IMR-90 (cell line): ENCODE measurements around the gene GGACT.

ENCODE experiments used
- BHLHE40 ChIP-seq: fragments of 150-350 bp; IDR thresholded peaks from 2 replicates; pipeline ENCODE4 v1.6.1; 2016; ENCODE audit warnings: mild to moderate bottlenecking, low read depth, low read length
- CEBPB ChIP-seq: IDR thresholded peaks from 2 replicates; pipeline ENCODE4 v1.6.1; 2012; ENCODE audit warnings: low read depth, low read length, improper control_type of control experiment
- CHD1 ChIP-seq: IDR thresholded peaks from 2 replicates; pipeline ENCODE4 v1.6.1; 2012; ENCODE audit warnings: low read depth, low read length, improper control_type of control experiment
- CTCF ChIP-seq: conservative IDR thresholded peaks from 2 replicates; pipeline ENCODE4 v1.5.1; 2012; ENCODE audit warnings: mild to moderate bottlenecking, low read depth, low read length, improper control_type of control experiment
- FOS ChIP-seq: fragments of 150-350 bp; IDR thresholded peaks from 2 replicates; pipeline ENCODE4 v1.6.1; 2016; ENCODE audit warnings: low read depth, low read length
- MAZ ChIP-seq: IDR thresholded peaks from 2 replicates; pipeline ENCODE4 v1.6.1; 2012; ENCODE audit warnings: low read depth, mild to moderate bottlenecking, low read length, improper control_type of control experiment, moderate library complexity, borderline replicate concordance
- POLR2A ChIP-seq: IDR thresholded peaks from 2 replicates; pipeline ENCODE4 v1.6.1; 2012; ENCODE audit warnings: mild to moderate bottlenecking, low read depth, low read length
- RCOR1 ChIP-seq: IDR thresholded peaks from 2 replicates; pipeline ENCODE4 v1.6.1; 2012; ENCODE audit warnings: mild to moderate bottlenecking, low read length, improper control_type of control experiment; ENCODE audit not compliant: insufficient replicate concordance
- RFX5 ChIP-seq: IDR thresholded peaks from 2 replicates; pipeline ENCODE4 v1.8.0; 2012; ENCODE audit warnings: low read depth, mild to moderate bottlenecking, low read length, moderate library complexity
- TF ChIP-seq, protein P1 (sequence below): fragments of 150-350 bp; IDR thresholded peaks from 2 replicates; pipeline ENCODE4 v1.6.1; 2017; ENCODE audit warnings: mild to moderate bottlenecking, antibody characterized with exemption, low read length, low read depth

- no peak for TF ChIP-seq CTCF
- no peak for TF ChIP-seq RCOR1
- TF ChIP-seq POLR2A: no peak
- TF ChIP-seq FOS: no peak
- TF ChIP-seq RFX5: no peak
- TF ChIP-seq, protein P1, sequence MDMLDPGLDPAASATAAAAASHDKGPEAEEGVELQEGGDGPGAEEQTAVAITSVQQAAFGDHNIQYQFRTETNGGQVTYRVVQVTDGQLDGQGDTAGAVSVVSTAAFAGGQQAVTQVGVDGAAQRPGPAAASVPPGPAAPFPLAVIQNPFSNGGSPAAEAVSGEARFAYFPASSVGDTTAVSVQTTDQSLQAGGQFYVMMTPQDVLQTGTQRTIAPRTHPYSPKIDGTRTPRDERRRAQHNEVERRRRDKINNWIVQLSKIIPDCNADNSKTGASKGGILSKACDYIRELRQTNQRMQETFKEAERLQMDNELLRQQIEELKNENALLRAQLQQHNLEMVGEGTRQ: no peak
- no peak for TF ChIP-seq CEBPB
- TF ChIP-seq CHD1: no peak
- no peak for TF ChIP-seq MAZ
- TF ChIP-seq BHLHE40: no peak
Measured at GRCh38 chr13:100544866-100545683, 43.5 kb downstream of the GGACT start.
